ENCODE data around the gene SLC37A1. TPM values are rescaled to one million over a fixed set of nuclear protein-coding genes. Genes with fewer than 3 reads are reported as not detected.

Gene SLC37A1
- total RNA-seq, 1 donor from 2014 or later, result 13.3 TPM

DNA sequence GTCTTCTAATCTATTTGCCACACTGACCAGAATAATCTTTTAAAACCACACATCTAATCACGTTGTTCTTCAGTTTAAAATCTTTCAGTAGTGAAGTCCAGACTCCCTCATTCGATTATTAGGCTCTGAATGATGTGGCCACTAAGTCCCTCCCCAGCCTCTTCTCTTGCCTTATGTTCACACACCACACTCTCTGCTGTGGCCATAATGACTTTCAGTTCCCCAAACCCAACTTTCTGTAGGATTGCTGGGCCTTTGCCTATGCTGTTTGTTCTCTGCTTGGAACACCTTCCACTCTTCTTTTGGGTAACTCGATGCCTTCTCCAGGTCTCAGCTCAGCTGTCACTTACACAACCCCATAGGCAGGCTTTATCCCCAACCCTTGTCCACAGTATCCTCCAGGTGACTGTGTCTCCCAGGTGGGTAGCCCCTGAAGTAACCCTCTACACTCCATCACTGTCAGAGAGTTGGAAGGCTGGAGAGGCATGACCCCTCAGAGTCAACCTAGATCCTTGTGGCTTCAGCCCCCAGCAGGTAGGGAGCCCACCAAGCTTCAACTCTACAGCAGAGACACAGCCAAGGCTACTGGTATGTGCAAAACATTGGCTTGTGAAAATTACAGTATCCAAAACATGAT, 8.4 kb upstream of the SLC37A1 start:
- no peak for DNase-seq (ENCODE audit: low read depth in 2 of 2)

DNA sequence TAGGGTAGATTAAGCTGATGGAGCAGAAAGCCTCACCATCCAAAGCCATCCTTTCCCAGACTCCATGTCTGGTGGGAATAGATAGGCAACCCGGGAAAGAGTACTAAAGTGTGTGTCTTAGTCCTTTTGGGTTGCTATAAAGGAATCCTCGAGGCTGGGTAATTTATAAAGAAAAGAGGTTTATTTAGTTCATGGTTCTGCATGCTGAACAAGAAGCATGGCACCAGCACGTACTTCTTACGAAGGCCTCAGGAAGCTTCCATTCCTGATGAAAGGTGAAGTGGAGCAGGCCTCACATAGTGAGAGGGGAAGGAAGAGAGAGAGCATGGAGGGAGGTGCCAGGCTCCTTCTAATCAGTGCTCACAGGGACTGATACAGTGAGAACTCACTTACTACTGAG, 6.2 kb upstream of the SLC37A1 start:
- DNase-seq (ENCODE audit: low read depth in 2 of 2), result no peak

DNA sequence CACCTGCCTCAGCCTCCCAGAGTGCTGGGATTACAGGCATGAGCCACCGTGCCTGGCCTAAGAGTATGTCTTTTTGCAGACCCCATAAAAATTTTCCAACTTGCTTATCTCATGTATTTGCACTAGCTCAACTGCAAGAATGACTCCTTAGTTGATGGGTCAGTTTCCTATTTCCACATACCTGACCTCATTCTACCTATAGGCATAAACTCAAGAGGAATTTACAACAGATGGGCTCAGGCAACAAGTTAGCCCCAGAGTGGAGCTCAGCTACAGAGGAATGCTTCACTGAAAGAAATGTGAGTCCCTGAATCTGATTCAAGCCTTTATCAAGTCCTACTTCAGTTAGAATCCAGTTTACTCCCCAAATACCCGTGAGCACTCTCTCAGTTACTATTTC, 5.3 kb upstream of the SLC37A1 start:
- no peak for DNase-seq (ENCODE audit: low read depth in 2 of 2)

DNA sequence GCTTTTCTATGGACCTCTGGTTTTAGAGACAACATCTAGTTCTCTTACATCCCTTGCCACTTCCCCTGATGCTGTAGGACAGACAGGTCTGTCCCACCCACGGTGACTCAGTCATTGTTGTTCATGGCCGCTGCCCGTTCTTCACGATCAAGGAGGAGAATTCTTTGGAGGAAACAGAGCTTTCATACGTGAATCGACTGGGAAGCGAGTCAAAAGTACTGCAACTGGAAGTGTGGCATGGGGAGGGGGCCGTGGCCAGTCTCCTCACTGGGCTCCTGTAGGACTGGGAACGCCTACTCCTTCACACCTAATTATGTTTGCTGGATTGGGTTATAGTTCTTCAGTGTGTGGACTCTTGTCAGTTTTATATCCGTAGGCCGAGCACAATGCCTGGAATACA, 4.4 kb upstream of the SLC37A1 start:
- peak in 1 of 2 donors; percentile 39 for DNase-seq (ENCODE audit: low read depth in 2 of 2)

DNA sequence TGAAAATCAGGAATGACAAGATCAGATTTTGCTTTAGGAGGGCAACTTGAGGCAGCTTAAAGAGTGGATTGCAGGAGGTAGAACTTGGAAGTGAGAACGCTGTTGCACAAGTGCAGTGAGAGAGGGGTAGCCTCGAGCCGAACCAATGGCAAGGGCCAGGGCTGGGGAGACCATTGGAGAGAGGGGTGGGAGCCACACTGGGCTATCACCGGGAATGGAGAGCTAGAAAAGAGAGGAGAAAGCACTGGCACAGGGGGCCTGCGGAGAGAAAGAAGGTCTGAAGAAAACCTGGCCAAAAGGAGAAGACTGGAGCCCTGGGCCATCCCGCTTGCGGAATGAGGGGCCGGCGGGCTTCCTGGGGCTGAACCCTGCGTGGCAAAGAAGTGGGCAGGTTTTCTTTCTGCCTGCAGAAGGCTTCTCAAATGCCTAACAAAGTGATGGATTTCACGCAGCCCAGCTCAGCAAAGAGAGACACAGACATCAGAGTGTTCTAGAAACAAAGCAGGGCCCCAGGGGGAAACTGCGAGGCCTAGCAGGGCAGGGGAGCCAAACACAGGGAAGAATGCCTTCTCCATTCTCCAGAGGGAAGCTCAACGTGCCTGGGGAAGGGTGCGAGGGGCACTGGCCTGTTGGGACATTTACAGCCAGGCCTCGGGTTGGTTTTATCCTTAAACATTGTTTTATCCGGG, 1.2 kb upstream of the SLC37A1 start:
- DNase-seq (ENCODE audit: low read depth in 2 of 2), result no peak

DNA sequence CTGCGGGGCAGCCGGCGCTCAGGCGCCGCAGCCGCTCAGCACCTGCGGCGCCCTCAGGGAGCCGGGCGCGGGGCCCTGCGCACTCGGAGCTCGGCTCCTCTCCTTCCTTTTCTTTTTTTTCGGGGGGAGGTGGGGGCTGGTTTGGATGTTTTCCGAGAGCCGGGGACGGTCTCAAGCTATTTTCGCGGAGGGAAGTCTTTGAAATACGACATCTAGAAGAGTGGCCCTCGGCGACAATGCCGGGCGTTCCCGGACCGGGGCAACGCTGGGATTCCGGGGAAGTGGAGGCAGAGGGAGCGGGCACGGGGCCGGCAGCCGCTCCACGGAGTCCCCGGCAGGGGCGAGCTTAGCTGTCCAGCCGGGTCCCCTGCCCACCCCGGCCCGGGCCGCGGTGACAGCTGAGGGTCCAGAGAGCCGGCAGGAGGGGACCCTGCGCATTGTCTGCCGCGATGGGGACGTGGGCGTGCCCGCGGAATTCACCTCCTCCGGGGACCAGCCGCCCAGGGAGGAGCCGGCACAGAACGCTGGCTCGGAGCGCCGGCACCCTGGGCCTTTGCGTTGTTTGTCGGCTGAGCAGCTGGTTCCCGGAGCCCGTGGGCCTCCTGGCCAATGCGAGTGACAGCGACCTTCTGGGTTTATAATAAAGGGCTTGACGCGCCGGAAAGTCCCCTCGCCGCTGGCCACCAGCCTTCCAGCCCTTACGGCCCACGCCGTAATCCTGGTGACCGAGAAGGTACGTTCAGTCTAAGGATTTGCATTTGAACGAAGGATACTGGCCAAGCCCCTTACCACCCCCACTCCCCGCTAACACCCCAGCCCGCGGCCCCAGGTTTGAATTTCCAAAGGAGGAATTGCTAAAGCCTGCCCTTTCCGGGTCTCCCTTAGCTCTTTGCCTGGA, 582 bp downstream of the SLC37A1 start:
- peak; percentile 25 to 48 for DNase-seq (ENCODE audit: low read depth in 2 of 2)

DNA sequence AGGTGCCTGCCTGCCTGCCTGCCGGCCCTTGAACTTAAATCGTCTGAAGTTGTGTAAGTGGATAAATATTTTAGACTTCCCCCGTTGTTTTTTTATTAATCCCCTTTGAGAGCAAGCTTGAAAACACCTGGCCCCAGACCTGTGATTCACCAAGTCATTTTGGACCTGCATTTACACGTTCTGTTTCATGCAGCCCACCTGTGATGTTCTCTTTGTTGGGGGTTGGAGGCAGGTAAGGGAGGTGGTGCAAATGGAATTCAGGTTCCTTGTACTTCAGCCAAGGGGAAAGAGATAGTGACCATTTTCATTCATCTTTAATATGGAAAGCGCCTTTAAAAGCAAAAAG, 1.2 kb downstream of the SLC37A1 start:
- DNase-seq (ENCODE audit: low read depth in 2 of 2), result no peak

DNA sequence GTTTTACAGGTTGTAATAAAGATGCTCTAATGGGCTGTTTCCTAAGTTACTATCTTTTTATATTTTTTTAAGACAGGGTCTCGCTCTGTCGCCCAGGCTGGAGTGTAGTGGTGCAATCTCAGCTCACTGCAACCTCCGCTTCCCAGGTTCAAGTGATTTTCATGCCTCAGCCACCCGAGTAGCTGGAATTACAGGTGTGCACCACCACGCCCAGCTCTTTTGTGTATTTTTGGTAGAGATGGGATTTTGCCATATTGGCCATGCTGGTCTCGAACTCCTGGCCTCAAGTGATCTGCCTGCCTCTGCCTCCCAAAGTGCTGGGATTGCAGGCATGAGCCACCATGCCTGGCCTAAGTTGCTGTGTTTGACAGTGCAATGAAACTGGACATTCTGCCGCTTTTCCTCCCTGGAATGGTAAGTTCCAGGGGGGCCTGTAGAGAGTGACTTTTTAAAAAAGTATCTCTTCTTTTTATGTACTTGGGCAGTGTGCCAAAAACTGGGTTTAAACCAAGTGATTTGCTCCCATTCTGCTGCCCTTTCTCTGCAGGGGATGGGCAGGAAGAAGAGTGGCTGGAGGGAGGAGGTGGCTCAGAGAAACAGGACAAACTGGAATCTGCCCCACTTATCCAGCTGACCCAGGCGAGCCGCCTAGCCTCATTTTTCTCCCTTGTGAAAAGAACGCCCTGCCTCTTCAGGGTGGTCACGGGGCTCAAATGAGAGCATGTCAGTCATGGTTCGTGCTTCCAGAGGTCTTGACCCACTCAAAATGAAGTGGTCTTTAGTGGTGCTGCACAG, 2.3 kb downstream of the SLC37A1 start:
- DNase-seq (ENCODE audit: low read depth in 2 of 2), result no peak

DNA sequence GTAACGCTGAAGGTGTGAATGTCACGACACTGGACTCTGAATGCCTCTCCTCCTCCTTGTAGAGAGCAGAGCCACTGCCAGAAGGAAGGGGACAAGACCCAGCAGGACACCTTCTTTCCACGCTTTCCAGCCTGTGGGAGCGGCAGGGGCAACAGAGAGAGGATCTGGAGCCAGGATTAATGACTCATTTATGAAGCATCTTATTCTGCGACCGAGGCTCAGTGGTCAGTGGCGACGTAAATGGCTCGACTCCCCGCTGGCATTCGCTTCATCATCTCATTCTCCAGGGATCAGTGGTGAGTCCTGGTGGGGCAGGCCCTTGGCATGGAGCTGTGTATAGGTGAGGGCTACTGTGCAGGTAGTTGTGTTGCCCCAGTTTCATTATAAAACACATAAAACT, 4.6 kb downstream of the SLC37A1 start:
- peak in 1 of 2 donors; percentile 40 for DNase-seq (ENCODE audit: low read depth in 2 of 2)

DNA sequence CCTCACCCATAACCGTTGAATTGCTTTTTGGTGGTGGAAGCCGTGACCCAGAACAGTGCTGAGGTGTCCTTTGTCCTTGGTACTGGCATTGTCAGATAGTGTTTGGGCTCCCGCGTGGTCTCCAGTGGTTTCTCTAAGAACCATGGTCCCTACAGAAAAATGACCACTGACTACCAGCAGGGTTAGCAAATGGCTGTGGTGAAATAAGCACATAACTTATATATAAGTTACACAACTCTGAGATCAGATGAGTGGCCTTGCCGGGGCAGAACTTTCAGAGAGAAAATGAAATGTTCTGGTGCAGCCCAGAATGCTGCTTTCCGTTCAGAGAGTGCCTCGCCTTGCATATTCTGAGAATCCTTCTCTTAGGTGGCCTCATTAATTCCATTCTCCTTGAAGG, 5.0 kb downstream of the SLC37A1 start:
- DNase-seq (ENCODE audit: low read depth in 2 of 2), result no peak

DNA sequence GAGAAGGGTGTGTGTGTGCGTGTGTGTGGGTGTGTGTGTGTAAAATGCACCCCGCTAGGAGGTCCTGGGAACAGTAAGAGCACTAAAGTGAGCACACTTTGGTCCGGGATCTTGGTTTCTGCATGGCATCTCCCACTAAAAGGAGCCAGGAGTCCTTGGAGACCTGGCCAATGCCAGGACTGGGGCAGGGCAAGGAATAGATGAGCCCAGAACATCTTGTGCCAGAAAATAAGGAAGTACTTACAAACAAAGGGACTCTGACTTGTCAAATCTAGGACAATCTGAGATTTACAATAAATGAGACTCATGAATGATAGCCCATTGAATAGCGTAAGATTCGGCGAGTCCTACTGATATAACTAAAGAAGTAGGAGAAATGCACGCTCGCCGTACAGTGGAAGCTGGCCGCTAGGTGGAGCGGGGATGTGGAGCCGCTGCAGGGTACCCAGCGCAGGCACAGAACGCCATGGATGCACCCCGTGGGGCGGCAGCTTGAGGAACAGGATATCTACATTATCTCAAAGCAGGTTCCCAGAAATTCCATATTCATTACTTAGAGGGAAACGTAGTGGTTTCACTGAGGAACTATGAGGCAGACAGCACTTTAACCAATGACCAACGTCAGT, 7.1 kb downstream of the SLC37A1 start:
- DNase-seq (ENCODE audit: low read depth in 2 of 2), result no peak

DNA sequence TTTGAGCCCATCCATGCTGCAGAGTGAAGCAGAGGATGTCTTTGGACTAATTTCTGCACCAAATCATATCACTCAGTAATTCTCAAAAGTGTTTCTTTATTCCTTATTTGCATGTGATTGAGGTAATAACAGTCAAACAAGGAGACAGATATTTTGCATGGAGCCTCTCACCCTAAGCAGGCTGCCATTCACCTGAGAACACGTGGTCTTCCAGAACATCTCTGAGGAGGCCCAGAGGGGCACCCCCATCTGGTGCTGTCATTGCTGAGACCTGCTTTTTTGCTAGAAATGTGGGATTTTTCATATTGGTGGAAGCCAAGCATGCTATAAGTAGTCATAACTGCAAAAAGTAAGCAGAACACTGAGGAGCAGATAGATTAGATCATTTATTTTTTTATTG, 7.7 kb downstream of the SLC37A1 start:
- no peak for DNase-seq (ENCODE audit: low read depth in 2 of 2)

DNA sequence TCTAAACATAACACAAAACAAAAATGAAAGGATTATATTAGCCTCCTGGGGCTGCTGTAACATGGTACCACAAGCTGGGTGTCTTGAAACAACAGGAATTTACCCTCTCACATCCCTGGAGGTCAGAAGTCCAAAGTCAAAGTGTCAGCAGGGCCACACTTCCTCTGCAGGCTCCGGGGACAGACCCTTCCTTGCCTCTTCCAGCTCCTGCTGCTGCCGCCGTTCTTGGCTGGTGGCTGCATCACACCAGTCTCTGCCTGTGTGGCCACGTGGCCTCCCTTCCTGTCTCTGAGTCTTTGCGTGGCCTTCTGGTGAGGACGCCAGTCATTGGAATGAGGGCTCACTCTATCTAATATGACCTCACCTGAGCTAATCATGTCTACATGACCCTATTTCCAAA, 8.2 kb downstream of the SLC37A1 start:
- no peak for DNase-seq (ENCODE audit: low read depth in 2 of 2)

DNA sequence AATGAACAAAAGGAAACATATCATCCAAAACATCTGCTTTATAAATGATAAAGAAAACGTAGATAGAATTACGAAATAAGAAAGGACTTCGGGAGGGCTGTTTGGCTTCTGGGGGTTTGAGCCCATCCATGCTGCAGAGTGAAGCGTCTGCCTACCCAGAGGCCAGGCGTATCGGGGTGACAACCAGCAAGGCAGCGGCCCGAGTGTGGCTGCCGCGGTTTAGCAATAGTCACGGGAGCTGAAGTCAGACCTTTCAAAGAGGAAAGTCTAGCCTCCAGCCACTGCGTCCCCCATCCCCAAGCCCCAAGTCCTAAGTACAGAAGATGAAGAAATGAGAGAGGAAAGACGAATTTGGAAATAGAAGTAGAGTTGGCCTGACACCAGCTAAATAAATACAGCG, 8.6 kb downstream of the SLC37A1 start:
- DNase-seq (ENCODE audit: low read depth in 2 of 2), result no peak

DNA sequence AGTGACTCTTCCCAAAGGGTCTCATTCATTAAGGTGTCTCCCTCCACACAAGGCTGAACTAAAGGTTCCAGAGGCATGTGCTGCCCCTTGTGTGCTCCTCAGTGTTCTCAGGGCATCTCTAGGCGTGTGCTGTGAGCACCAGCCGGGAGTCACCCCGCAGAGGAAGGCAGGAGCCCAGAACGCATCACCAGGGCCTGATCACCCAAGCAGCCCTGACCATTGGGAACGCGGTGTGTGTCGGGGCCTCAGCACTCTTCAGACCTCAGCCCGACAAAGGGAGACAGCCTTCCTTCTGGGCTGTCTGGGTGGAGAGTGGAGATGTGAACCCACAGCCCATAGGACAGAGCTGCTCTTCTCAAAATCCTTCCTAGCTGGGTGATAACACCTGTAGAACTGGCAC, 9.1 kb downstream of the SLC37A1 start:
- DNase-seq (ENCODE audit: low read depth in 2 of 2), result no peak

DNA sequence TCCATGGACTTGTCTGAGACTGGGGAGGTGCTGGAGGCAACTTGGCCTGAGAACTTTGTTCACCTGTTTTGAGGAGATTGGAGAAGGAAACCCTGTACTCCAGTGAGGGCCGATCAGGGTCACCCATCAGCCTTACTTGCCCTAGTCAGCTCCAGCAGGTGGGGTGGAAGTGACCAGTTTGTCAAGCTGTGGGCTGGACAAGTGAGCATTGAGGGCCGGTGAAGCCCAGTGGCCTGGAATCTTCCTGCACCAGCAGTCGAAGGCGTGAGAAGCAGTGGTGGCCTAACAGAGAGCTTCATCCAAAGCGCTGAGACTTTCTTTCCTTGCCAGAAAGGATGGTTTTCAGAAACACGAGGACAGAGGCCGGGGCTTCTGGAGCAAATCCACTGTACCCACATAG, 9.6 kb downstream of the SLC37A1 start:
- no peak for DNase-seq (ENCODE audit: low read depth in 2 of 2)

DNA sequence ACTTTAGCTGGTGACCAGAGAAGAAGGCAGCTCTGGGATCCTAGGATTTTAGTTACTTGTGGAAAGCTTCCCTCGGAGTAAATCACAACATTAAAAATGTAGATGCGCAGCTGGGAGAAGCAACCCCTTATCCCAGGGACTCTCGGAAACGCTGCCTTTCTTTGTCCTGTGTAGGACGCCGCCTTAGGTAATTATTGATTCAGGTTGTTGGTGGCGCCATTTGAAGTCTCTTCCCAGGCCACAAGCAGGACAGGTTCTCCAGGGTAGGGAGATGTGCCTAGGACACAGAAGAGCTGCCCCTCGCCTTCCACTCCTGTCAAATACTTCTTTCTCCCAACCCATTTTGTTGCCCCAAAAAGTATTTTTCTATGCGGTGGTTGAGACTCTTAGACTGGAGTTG, 10.3 kb downstream of the SLC37A1 start:
- no peak for DNase-seq (ENCODE audit: low read depth in 2 of 2)

DNA sequence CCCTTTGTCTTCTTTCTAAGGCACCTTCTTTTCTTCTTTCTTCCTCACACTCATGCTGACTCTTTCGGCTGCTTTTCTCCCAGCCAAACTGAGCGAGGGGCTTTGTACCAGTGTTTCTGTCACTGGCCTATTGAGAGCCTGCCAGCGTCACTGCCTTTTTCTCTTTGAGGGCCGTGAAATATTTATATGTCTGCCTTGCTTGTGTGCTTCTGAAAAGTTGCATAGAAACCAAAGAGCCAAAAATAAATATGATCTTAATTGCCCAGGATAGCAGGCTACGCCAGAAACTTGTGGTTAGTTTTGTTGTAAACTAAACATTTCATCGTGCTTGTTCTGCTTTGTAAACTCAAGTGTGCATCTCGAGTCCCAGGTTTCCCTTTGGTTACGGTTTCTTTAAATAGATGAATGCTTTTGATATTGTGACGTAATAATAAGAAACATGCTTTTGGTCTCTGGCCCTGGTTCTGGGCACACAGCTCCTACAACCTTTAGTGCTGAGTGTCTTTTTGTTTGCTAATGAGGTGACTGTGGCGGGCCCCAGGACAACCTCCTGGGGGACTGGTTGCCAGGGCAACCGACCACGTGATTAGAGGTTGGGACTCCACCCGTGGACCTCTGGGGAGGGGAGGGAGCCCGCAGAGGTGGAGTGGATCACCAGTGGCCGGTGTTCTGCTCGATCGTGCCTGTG, 10.8 kb downstream of the SLC37A1 start:
- no peak for DNase-seq (ENCODE audit: low read depth in 2 of 2)

DNA sequence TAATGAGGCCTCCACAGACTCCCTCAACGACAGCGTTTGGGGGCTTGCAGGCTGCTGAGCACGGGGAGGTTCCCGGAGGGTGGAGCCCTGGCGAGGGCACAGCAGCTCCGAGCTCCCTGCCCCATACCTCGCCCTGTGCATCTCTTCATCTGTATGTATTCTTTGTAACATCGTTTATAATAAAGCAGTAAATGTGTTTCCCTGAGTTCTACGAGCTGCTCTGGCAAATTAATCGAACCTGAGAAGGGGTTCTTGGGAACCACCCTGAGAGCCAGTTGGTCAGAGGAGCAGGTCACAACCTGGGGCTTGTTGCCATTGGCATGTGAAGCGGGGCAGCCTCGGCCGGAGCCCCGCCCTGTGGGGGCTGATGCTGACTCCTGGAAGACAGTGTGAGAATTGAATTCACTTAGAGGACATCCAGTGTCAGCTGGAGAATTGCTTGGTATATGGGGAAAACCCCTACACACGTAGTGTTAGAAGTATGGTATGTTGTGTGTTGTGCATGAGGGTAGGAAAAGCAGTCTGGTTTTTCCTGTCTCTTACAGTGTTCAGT, 11.5 kb downstream of the SLC37A1 start:
- DNase-seq (ENCODE audit: low read depth in 2 of 2), result no peak

DNA sequence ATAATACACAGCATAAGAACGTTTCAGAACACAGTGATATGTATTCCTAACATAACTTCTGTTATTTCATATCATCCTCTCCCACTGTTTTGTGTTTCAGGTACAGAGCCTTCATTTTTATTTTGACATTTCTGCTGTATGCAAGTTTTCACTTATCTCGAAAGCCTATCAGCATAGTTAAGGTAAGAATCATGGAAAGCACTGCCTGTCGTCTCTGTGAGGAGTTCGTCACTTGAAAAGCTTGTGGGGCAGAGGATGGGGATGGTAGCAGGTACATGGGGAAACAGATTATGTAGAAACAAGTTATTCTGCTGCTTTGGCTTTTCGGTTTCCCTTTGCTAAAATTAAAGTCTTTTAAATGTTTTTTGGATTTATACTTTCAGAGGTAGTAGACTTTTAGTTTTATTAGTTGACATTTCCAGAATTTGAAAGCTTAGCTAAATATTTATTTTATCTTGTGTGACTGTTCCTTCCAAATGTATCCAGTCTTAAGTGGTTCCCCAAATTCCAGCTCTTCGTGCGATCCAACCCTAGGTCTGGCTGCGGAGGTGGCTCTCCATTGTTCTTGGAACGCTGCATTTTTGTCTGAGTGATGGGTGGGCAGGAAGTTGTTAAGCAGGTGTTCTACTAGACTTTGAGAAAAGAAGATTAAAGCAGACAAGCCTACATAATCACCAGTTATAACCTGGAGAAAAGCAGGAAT, 12.2 kb downstream of the SLC37A1 start:
- DNase-seq (ENCODE audit: low read depth in 2 of 2), result no peak
